Activated CD8-positive, alpha-beta T cell treated with anti-CD3 and anti-CD28 coated beads for 36 hours (primary cell): ENCODE measurements around the gene SESN2. TPM values are rescaled to one million over a fixed set of nuclear protein-coding genes. Genes with fewer than 3 reads are reported as not detected.

Experiments
- ATAC-seq: fragments of 200-7000 bp; cut with Tn5 transposase; one replicate; pipeline ENCODE4 v1.10.0; 2021; ENCODE audit warnings: mild to moderate bottlenecking, moderate library complexity
- CTCF ChIA-PET: fragments of 350-600 bp; sonication (Branson Sonifier 250); formaldehyde crosslinking; loops from one replicate; lab custom pipeline; 2021; ENCODE audit warnings: antibody characterized with exemption; lab: Charles Lee
- POLR2A ChIA-PET: fragments of 350-600 bp; sonication (Branson Sonifier 250); formaldehyde crosslinking; loops from one replicate; lab custom pipeline; 2021; ENCODE audit warnings: antibody characterized with exemption; lab: Charles Lee
- DNase-seq: peaks from one replicate; pipeline ENCODE4 v3.0.0-alpha.2; 2020
- H3K27ac Mint-ChIP-seq: one replicate; pipeline ENCODE4 v1.8.0; 2021; ENCODE audit warnings: mild to moderate bottlenecking, mixed read lengths
- H3K27me3 Mint-ChIP-seq: one replicate; pipeline ENCODE4 v1.8.0; 2021; ENCODE audit warnings: mixed read lengths
- H3K36me3 Mint-ChIP-seq: one replicate; pipeline ENCODE4 v1.8.0; 2021; ENCODE audit warnings: low read depth, mixed read lengths
- H3K4me1 Mint-ChIP-seq: one replicate; pipeline ENCODE4 v1.8.0; 2021; ENCODE audit warnings: low read depth, mixed read lengths
- H3K4me3 Mint-ChIP-seq: one replicate; pipeline ENCODE4 v1.8.0; 2021; ENCODE audit warnings: mild to moderate bottlenecking, moderate library complexity, mixed read lengths
- H3K9me3 Mint-ChIP-seq: one replicate; pipeline ENCODE4 v1.8.0; 2021; ENCODE audit warnings: mixed read lengths
- intact Hi-C: fragments of 100-400 bp; cut with micrococcal nuclease; formaldehyde crosslinking; loops from one replicate; pipeline ENCODE4 v1.10.0; 2022
- total RNA-seq, 2 experiments: library from RNA; stranded (reverse); gene quantifications; one replicate each; pipeline ENCODE4 v1.2.3, GENCODE V29; 2021
- TF ChIP-seq, protein P1 (sequence below): fragments of 200-600 bp; IDR thresholded peaks from one replicate; pipeline ENCODE4 v1.8.0; 2022; ENCODE audit warnings: antibody characterized with exemption, mild to moderate bottlenecking

Gene SESN2
- total RNA-seq, 2 experiments from 2014 or later = 26.0 to 27.4 TPM

DNA sequence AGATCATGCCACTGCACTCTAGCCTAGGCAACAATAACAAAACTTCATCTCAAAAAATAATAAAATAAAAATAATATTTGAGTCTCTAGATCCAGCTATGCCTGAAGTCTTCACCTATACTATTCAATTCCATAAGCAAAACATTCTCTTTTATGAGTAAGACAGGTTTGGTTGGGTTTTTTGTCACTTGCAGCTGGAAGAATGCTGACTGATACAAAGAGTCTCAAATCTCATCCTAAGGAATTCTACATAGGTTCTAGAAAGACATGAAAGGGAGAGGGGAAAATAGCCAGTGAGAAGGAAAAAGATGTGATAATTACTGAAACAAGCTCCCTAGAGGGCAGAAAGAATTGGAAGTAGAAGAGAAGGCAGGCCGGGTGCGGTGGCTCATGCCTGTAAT lies 39.1 kb downstream of the SESN2 start:
- no peaks in the 10 kb centered on the region for H3K36me3 Mint-ChIP-seq
- no peak for DNase-seq
- ChIA-PET POLR2A (no interaction called here), CTCF (interaction anchor here (1.5 kb wide), 1 partner anchor 50 kb away, joined by 6 read pairs; no protein-coding TSS in a partner anchor)
- peaks cover 7% of the 10 kb centered on the region for H3K27me3 Mint-ChIP-seq
- intact Hi-C loops = no loop called here
- no peak overlapping the region for H3K4me3 Mint-ChIP-seq
- no peak for ATAC-seq
- TF ChIP-seq, protein P1, sequence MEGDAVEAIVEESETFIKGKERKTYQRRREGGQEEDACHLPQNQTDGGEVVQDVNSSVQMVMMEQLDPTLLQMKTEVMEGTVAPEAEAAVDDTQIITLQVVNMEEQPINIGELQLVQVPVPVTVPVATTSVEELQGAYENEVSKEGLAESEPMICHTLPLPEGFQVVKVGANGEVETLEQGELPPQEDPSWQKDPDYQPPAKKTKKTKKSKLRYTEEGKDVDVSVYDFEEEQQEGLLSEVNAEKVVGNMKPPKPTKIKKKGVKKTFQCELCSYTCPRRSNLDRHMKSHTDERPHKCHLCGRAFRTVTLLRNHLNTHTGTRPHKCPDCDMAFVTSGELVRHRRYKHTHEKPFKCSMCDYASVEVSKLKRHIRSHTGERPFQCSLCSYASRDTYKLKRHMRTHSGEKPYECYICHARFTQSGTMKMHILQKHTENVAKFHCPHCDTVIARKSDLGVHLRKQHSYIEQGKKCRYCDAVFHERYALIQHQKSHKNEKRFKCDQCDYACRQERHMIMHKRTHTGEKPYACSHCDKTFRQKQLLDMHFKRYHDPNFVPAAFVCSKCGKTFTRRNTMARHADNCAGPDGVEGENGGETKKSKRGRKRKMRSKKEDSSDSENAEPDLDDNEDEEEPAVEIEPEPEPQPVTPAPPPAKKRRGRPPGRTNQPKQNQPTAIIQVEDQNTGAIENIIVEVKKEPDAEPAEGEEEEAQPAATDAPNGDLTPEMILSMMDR = no peak
- H3K9me3 Mint-ChIP-seq = no peaks in the 10 kb centered on the region
- peaks cover 6% of the 10 kb centered on the region for H3K4me1 Mint-ChIP-seq
- H3K27ac Mint-ChIP-seq = no peak overlapping the region

DNA sequence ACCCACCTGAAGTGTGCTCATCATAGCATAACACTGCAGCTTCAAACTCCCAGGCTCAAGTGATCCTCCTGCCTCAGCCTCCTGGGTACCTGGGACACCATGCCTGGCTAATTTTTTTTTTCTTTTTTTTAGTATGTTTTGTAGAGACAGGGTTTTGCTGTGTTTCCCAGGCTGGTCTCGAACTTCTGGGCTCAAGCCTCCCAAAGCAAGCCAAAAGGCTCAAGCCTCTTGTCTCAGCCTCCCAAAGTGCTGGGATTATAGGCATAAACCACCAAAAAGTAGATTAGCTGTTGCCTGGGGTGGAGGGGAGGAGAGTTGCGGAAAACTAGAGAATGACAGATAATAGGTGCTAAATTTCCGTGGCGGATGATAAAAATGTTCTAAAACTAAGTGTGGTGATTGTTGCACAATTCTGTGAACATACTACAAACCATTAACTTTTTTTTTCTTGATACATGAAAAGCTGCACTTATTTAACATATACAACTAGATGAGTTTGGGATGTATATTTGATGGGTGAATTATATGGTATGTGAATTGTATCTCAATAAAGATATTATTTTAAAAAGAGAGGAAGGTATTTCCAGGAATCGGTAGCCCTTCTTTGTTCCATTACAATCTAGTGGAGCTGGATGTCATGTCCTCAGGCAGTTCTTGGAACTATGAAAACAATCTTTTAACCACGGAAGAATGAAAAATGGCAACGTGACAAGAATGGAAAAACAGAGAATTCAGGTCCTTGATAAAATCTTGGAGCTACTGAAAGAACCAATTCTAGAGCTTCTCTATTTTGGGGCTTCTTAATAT lies 42.3 kb downstream of the SESN2 start:
- no peaks in the 10 kb centered on the region for H3K36me3 Mint-ChIP-seq
- no peak for DNase-seq
- no peak overlapping the region for H3K27ac Mint-ChIP-seq
- POLR2A ChIA-PET = interaction anchor here (0.6 to 0.9 kb wide), 2 partner anchors 30 to 150 kb away, joined by 4 to 7 read pairs; no protein-coding TSS in a partner anchor
- H3K27me3 Mint-ChIP-seq = peaks cover 3% of the 10 kb centered on the region
- H3K9me3 Mint-ChIP-seq = no peaks in the 10 kb centered on the region
- no peak overlapping the region for H3K4me3 Mint-ChIP-seq
- no peak for ATAC-seq
- CTCF ChIA-PET = interaction anchor here (1.3 to 1.5 kb wide), 2 partner anchors 10 to 58 kb away, joined by 4 to 6 read pairs; no protein-coding TSS in a partner anchor
- TF ChIP-seq, protein P1 = no peak
- peaks cover 6% of the 10 kb centered on the region for H3K4me1 Mint-ChIP-seq
- intact Hi-C loops = no loop called here

DNA sequence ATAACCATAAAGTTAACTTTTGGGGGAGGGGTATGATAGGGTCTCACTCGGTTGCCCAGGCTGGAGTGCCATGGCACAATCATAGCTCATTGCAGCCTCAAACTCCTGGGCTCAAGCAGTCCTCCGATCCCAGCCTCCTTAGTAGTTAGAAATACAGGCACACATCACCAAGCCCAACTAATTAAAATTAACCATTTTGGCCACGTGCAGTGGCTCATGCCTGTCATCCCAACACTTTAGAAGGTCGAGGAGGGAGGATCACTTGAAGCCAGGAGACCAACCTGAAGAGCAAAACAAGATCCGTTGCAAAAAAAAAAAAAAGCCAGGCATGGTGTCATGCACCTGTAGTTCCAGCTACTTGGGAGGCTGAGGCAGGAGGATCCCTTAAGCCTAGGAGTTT lies 42.9 kb downstream of the SESN2 start:
- Mint-ChIP-seq H3K27ac (no peak overlapping the region), H3K4me1 (peaks cover 5% of the 10 kb centered on the region), H3K36me3 (no peaks in the 10 kb centered on the region), H3K27me3 (peaks cover 3% of the 10 kb centered on the region), H3K4me3 (no peak overlapping the region), H3K9me3 (no peaks in the 10 kb centered on the region)
- ATAC-seq (no peak), DNase-seq (no peak)
- ChIA-PET POLR2A (no interaction called here), CTCF (interaction anchor here (1.3 kb wide), 1 partner anchor 58 kb away, joined by 6 read pairs; no protein-coding TSS in a partner anchor)
- TF ChIP-seq, protein P1 = no peak
- intact Hi-C loops = no loop called here

DNA sequence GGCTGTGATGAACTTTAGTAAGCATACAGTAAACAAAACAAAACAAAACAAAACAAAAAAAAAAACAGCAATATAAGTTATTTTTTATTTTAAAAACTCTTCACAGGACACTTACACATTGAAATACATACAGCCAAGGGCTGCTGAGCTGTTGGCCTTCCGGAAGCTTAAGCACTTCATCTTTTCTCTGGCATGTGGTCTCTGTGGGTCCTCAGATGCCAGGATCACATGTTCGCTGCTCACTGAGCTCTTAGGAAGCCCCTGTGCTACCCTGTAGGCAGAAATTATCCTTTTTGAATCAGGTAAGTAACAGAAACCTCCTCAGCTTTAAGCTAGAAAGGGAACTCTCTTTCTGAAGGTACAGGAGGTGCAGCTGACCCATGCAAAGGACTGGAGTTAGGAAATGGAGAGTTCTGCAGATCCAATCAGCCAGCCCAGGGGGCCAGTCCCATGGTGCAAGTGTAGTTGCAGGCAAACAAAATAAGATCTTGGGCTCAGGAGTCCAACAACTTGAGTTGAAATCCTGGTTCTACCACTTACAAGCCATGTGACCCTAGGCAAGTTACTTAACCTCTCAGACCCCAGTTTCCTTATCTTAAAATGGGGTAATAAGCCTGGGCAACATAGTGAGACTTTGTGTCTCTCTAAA lies 47.1 kb downstream of the SESN2 start:
- Mint-ChIP-seq H3K4me1 (no peaks in the 10 kb centered on the region), H3K9me3 (no peaks in the 10 kb centered on the region), H3K4me3 (no peak overlapping the region), H3K27ac (no peak overlapping the region), H3K36me3 (no peaks in the 10 kb centered on the region), H3K27me3 (peaks cover 3% of the 10 kb centered on the region)
- intact Hi-C loops = no loop called here
- DNase-seq = no peak
- POLR2A ChIA-PET = interaction anchor here (1.0 kb wide), 1 partner anchor 39 kb away, joined by 3 read pairs; no protein-coding TSS in a partner anchor
- ATAC-seq = no peak
- CTCF ChIA-PET = interaction anchor here (1.2 to 2.0 kb wide), 2 partner anchors 11 to 58 kb away, joined by 3 to 5 read pairs; no protein-coding TSS in a partner anchor
- TF ChIP-seq, protein P1 = no peak
